OCI-LY3 (cell line): Measurements from ENCODE around the gene PACC1.

ENCODE experiments used
- H2AFZ ChIP-seq: fragments of 200-600, 300-600 bp; shearing (Covaris generic); 2 replicates; pipeline ENCODE4 v1.6.0; 2014; ENCODE audit warnings: antibody characterized with exemption, low read depth, low read length
- H3K27ac ChIP-seq: fragments of 200-600, 300-600 bp; sonication (generic); 2 replicates; pipeline ENCODE4 v1.5.1; 2014; ENCODE audit warnings: mild to moderate bottlenecking, low read length, moderate library complexity, mixed read lengths
- H3K27me3 ChIP-seq: fragments of 200-600, 300-600 bp; sonication (generic); 2 replicates; pipeline ENCODE4 v1.6.1; 2014; ENCODE audit warnings: low read depth, low read length, mixed read lengths
- H3K36me3 ChIP-seq: fragments of 200-600, 300-600 bp; sonication (generic); replicated peaks from 2 replicates; pipeline ENCODE3; 2014; ENCODE audit warnings: low read depth, low read length, mixed read lengths
- H3K4me1 ChIP-seq: fragments of 300-600, 200-600 bp; sonication (generic); 2 replicates; pipeline ENCODE4 v1.6.1; 2014; ENCODE audit warnings: low read length, mixed read lengths
- H3K4me2 ChIP-seq: fragments of 200-600, 300-600 bp; sonication (generic); 2 replicates; pipeline ENCODE4 v1.6.1; 2014; ENCODE audit warnings: low read length, mixed read lengths
- H3K4me3 ChIP-seq: fragments of 300-600, 200-600 bp; sonication (generic); 2 replicates; pipeline ENCODE4 v1.5.1; 2014; ENCODE audit warnings: antibody characterized with exemption, mild to moderate bottlenecking, low read length, moderate library complexity
- H3K79me2 ChIP-seq: fragments of 300-600, 200-600 bp; shearing (Covaris generic); 2 replicates; pipeline ENCODE4 v1.6.1; 2014; ENCODE audit warnings: mild to moderate bottlenecking, low read length, mixed read lengths
- H3K9ac ChIP-seq: fragments of 300-600, 200-600 bp; shearing (Covaris generic); 2 replicates; pipeline ENCODE4 v1.6.0; 2014; ENCODE audit warnings: mild to moderate bottlenecking, low read length, moderate library complexity
- H3K9me3 ChIP-seq: fragments of 200-600, 300-600 bp; shearing (Covaris generic); 2 replicates; pipeline ENCODE4 v1.6.1; 2014; ENCODE audit warnings: low read length, mixed read lengths; ENCODE audit not compliant: insufficient read depth
- H4K20me1 ChIP-seq: fragments of 200-600, 300-600 bp; sonication (generic); 2 replicates; pipeline ENCODE4 v1.6.1; 2016; ENCODE audit warnings: low read length, mixed read lengths; ENCODE audit not compliant: insufficient read depth
- CTCF ChIP-seq: fragments of 200-600, 300-600 bp; sonication (generic); IDR thresholded peaks from 2 replicates; pipeline ENCODE4 v1.5.1; 2014; ENCODE audit warnings: antibody characterized with exemption, low read length, low read depth
- EZH2phosphoT487 ChIP-seq: fragments of 200-600 bp; shearing (Covaris generic); IDR thresholded peaks from 2 replicates; pipeline ENCODE4 v1.6.1; 2018; ENCODE audit warnings: antibody characterized with exemption, mixed run types, low read depth

The PACC1 gene

GRCh38 chr1:212359794-212360479 lies 54.7 kb downstream of the PACC1 start:
- no peaks in the 10 kb centered on the region for H3K4me1 ChIP-seq

DNA sequence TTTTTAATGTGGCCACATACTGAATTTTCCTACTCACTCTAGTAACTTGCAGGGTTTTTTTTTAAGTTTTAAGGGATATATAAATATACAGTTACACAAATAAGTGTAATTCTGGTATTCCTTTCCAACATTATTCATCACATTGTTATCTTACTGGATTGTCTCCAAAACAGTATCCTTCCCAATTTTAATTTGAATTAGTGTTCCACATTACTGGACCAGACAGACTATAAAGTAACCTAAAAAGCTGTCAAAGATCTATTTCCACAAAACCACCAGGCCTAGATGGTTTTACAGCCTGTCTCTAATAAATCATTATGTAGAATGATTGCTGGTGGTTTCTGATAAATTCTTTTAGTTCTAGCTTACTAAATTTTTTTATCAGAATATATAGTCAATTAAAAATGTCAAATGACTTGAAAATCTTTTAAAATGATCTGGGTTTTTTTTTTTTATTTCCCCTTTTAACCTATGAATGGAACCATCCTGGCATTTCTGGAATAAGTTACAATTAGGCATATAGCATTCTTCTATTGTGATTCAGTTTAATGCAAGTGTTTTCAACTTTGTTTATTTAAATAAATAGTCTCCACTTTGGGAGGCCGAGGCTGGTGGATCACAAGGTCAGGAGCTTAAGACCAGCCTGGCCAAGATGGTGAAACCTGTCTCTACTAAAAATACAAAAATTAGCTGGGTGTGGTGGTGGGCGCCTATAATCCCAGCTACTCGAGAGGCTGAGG lies 59.3 kb downstream of the PACC1 start:
- Histone ChIP-seq H3K27ac (no peak overlapping the region), H3K36me3 (peaks cover 56% of the 10 kb centered on the region), H3K4me3 (no peak overlapping the region), H3K27me3 (no peaks in the 10 kb centered on the region), H3K4me2 (no peak overlapping the region), H4K20me1 (no peaks in the 10 kb centered on the region), H3K4me1 (no peaks in the 10 kb centered on the region), H2AFZ (no peak overlapping the region), H3K79me2 (no peaks in the 10 kb centered on the region), H3K9me3 (no peaks in the 10 kb centered on the region), H3K9ac (no peak overlapping the region)
- TF ChIP-seq CTCF (no peak), EZH2phosphoT487 (no peak)

More at GRCh38 chr1:212359794-212360479, 54.7 kb downstream of the PACC1 start:
- Histone ChIP-seq H4K20me1 (no peaks in the 10 kb centered on the region), H3K9ac (no peak overlapping the region), H2AFZ (no peak overlapping the region), H3K36me3 (peaks cover 62% of the 10 kb centered on the region), H3K9me3 (no peaks in the 10 kb centered on the region), H3K79me2 (no peaks in the 10 kb centered on the region), H3K27me3 (no peaks in the 10 kb centered on the region), H3K4me3 (no peak overlapping the region), H3K27ac (no peak overlapping the region), H3K4me2 (no peak overlapping the region)
- TF ChIP-seq EZH2phosphoT487, result no peak
- no peak for TF ChIP-seq CTCF

DNA sequence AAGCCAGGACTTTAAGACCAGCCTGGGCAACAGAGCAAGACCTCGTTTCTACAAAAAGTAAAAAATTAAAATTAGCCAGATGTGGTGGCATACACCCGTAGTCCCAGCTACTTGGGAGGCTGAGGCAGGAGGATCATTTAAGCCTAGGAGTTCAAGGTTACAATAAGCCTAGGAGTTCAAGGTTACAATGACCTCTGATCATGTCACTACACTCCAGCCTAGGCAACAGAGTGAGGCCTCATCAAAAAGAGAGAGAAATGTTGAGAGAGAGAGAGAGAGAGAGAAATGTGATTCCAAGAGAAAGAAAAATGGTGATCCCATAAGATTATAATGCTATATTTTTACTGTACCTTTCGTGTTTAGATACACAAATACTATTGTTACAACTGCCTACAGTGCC lies 60.2 kb downstream of the PACC1 start:
- Histone ChIP-seq H3K27me3 (no peaks in the 10 kb centered on the region), H2AFZ (no peak overlapping the region), H3K79me2 (no peaks in the 10 kb centered on the region), H3K4me3 (no peak overlapping the region), H3K4me1 (no peaks in the 10 kb centered on the region), H3K27ac (no peak overlapping the region), H4K20me1 (no peaks in the 10 kb centered on the region), H3K36me3 (peaks cover 47% of the 10 kb centered on the region), H3K9ac (no peak overlapping the region), H3K9me3 (no peaks in the 10 kb centered on the region), H3K4me2 (no peak overlapping the region)
- no peak for TF ChIP-seq EZH2phosphoT487
- no peak for TF ChIP-seq CTCF

GRCh38 chr1:212353181-212353580 lies 61.5 kb downstream of the PACC1 start:
- no peak overlapping the region for H3K9ac ChIP-seq
- H3K4me3 ChIP-seq, result no peak overlapping the region
- TF ChIP-seq CTCF, result no peak
- TF ChIP-seq EZH2phosphoT487, result no peak
- H3K36me3 ChIP-seq, result peaks cover 44% of the 10 kb centered on the region
- no peaks in the 10 kb centered on the region for H4K20me1 ChIP-seq
- H3K9me3 ChIP-seq, result no peaks in the 10 kb centered on the region
- H3K27me3 ChIP-seq, result no peaks in the 10 kb centered on the region
- no peaks in the 10 kb centered on the region for H3K4me1 ChIP-seq
- no peaks in the 10 kb centered on the region for H3K79me2 ChIP-seq
- H3K4me2 ChIP-seq, result no peak overlapping the region
- H3K27ac ChIP-seq, result no peak overlapping the region
- no peak overlapping the region for H2AFZ ChIP-seq
